ENCODE results near the gene PCAT6.
"Not testable (repeated sequence)": the region's sequence is repeated elsewhere in the genome, so short reads cannot be mapped to it uniquely, and the experiment has no call there.

The PCAT6 gene

DNA sequence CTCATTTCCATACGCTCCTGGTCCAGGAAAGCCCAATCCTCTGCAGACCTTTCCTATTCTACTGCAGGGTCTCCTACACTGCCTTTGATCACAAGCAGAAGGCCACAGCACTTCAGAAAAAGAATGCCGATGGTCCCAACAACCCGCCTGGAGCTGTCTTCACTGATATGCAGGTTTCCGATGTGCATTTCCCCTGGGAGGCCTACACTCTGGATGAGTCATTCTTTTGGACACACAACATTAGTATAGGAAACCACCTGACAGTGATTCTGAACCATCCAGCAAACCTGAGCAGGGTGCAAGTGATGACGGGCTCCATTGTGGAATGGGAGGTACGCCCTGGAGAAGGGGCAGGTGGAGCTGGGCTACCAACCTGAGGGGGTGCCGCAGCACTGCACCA is 15.0 kb downstream of the PCAT6 start:
- Histone ChIP-seq H3K4me1 (ENCODE audit: control insufficient read depth in 2 of 2, insufficient read depth in 1 of 2, low read depth in 1 of 2, low read length in 2 of 2) (no peaks in the 10 kb centered on the region), H4K8ac (ENCODE audit: low read depth, low read length) (no peak overlapping the region), H3K18ac (ENCODE audit: low read length) (peak overlapping the region; percentile 23), H4K91ac (ENCODE audit: low read depth, low read length, poor library complexity) (no peak overlapping the region), H3K4me3 (ENCODE audit: low read length in 2 of 2) (no peak overlapping the region), H3K27ac (replicated peaks; ENCODE audit: low read length) (no peak overlapping the region), H2BK120ac (ENCODE audit: low read depth, low read length) (no peak overlapping the region), H3K23ac (ENCODE audit: low read depth, low read length, poor library complexity) (no peak overlapping the region), H3K9ac (ENCODE audit: low read depth, low read length, poor library complexity) (no peak overlapping the region), H2BK12ac (ENCODE audit: low read length) (no peak overlapping the region), H3K36me3 (replicated peaks in 1 of 2; ENCODE audit: control insufficient read depth in 2 of 2, insufficient read depth in 2 of 2, low read length in 2 of 2) (no peaks in the 10 kb centered on the region), H3K4me2 (ENCODE audit: insufficient read depth, low read length, poor library complexity, severe bottlenecking) (no peak overlapping the region), H3K27me3 (ENCODE audit: control insufficient read depth in 3 of 3, insufficient read depth in 3 of 3, low read depth in 1 of 3, low read length in 3 of 3) (peaks cover 0 to 17% (median 0%) of the 10 kb centered on the region in 3 experiments), H3K9me3 (replicated peaks in 1 of 2; ENCODE audit: control insufficient read depth in 2 of 2, insufficient read depth in 1 of 2, low read depth in 1 of 2, low read length in 2 of 2) (no peaks in the 10 kb centered on the region), H2BK15ac (ENCODE audit: low read length) (no peak overlapping the region), H2BK5ac (ENCODE audit: low read length) (no peak overlapping the region), H3K79me1 (ENCODE audit: low read depth, low read length) (no peaks in the 10 kb centered on the region), H3K14ac (ENCODE audit: low read length) (no peak overlapping the region), H3K4ac (ENCODE audit: low read length) (no peak overlapping the region), H2AFZ (ENCODE audit: low read length) (no peak overlapping the region), H2AK5ac (ENCODE audit: low read depth, low read length) (no peak overlapping the region)
- no peak for DNase-seq (ENCODE audit: low spot score)
- WGBS, 2 donors (ENCODE audit: extremely low coverage in 2 of 2, insufficient read length in 2 of 2, insufficient replicate concordance in 1 of 2), result no CpG with 5 or more reads among the region's 7 CpGs

GRCh38 chr1:202829223-202829622 is 18.5 kb downstream of the PCAT6 start:
- H4K91ac ChIP-seq (ENCODE audit: low read depth, low read length, poor library complexity); H3K14ac ChIP-seq (ENCODE audit: low read length); H3K27ac ChIP-seq (replicated peaks; ENCODE audit: low read length); H3K9me3 ChIP-seq (replicated peaks in 1 of 2; ENCODE audit: control insufficient read depth in 2 of 2, insufficient read depth in 1 of 2, low read depth in 1 of 2, low read length in 2 of 2); H3K18ac ChIP-seq (ENCODE audit: low read length); H2BK15ac ChIP-seq (ENCODE audit: low read length); H3K4me2 ChIP-seq (ENCODE audit: insufficient read depth, low read length, poor library complexity, severe bottlenecking); H3K4me1 ChIP-seq (ENCODE audit: control insufficient read depth in 2 of 2, insufficient read depth in 1 of 2, low read depth in 1 of 2, low read length in 2 of 2); H2AFZ ChIP-seq (ENCODE audit: low read length); H3K36me3 ChIP-seq (replicated peaks in 1 of 2; ENCODE audit: control insufficient read depth in 2 of 2, insufficient read depth in 2 of 2, low read length in 2 of 2); H2AK5ac ChIP-seq (ENCODE audit: low read depth, low read length); H2BK12ac ChIP-seq (ENCODE audit: low read length); H3K4ac ChIP-seq (ENCODE audit: low read length); H3K23ac ChIP-seq (ENCODE audit: low read depth, low read length, poor library complexity); H3K9ac ChIP-seq (ENCODE audit: low read depth, low read length, poor library complexity); H3K4me3 ChIP-seq (ENCODE audit: low read length in 2 of 2); DNase-seq (ENCODE audit: low spot score); H2BK120ac ChIP-seq (ENCODE audit: low read depth, low read length); H3K79me1 ChIP-seq (ENCODE audit: low read depth, low read length); H2BK5ac ChIP-seq (ENCODE audit: low read length); H4K8ac ChIP-seq (ENCODE audit: low read depth, low read length): not testable (repeated sequence)
- H3K27me3 ChIP-seq (ENCODE audit: control insufficient read depth in 3 of 3, insufficient read depth in 3 of 3, low read depth in 1 of 3, low read length in 3 of 3), result peaks cover 0 to 28% (median 0%) of the 10 kb centered on the region in 3 experiments
- WGBS, 2 donors (ENCODE audit: extremely low coverage in 2 of 2, insufficient read length in 2 of 2, insufficient replicate concordance in 1 of 2), result no CpG with 5 or more reads among the region's 9 CpGs

GRCh38 chr1:202831906-202832305 is 21.2 kb downstream of the PCAT6 start:
- H2AK5ac ChIP-seq (ENCODE audit: low read depth, low read length), result no peak overlapping the region
- no peak overlapping the region for H2BK15ac ChIP-seq (ENCODE audit: low read length)
- no peaks in the 10 kb centered on the region for H3K79me1 ChIP-seq (ENCODE audit: low read depth, low read length)
- H3K9ac ChIP-seq (ENCODE audit: low read depth, low read length, poor library complexity), result no peak overlapping the region
- H3K14ac ChIP-seq (ENCODE audit: low read length), result no peak overlapping the region
- H3K4me2 ChIP-seq (ENCODE audit: insufficient read depth, low read length, poor library complexity, severe bottlenecking), result no peak overlapping the region
- no peak overlapping the region for H3K4ac ChIP-seq (ENCODE audit: low read length)
- no peak for DNase-seq (ENCODE audit: low spot score)
- H4K91ac ChIP-seq (ENCODE audit: low read depth, low read length, poor library complexity), result no peak overlapping the region
- H3K18ac ChIP-seq (ENCODE audit: low read length), result no peak overlapping the region
- no peak overlapping the region for H2AFZ ChIP-seq (ENCODE audit: low read length)
- peaks cover 0 to 4% of the 10 kb centered on the region in 2 donors for H3K4me1 ChIP-seq (ENCODE audit: control insufficient read depth in 2 of 2, insufficient read depth in 1 of 2, low read depth in 1 of 2, low read length in 2 of 2)
- H3K36me3 ChIP-seq (replicated peaks in 1 of 2; ENCODE audit: control insufficient read depth in 2 of 2, insufficient read depth in 2 of 2, low read length in 2 of 2), result no peaks in the 10 kb centered on the region
- no peak overlapping the region for H3K4me3 ChIP-seq (ENCODE audit: low read length in 2 of 2)
- no peaks in the 10 kb centered on the region for H3K9me3 ChIP-seq (replicated peaks in 1 of 2; ENCODE audit: control insufficient read depth in 2 of 2, insufficient read depth in 1 of 2, low read depth in 1 of 2, low read length in 2 of 2)
- no peak overlapping the region for H2BK12ac ChIP-seq (ENCODE audit: low read length)
- H3K27ac ChIP-seq (replicated peaks; ENCODE audit: low read length), result no peak overlapping the region
- H4K8ac ChIP-seq (ENCODE audit: low read depth, low read length), result no peak overlapping the region
- H3K23ac ChIP-seq (ENCODE audit: low read depth, low read length, poor library complexity), result no peak overlapping the region
- no peak overlapping the region for H2BK5ac ChIP-seq (ENCODE audit: low read length)
- no peak overlapping the region for H2BK120ac ChIP-seq (ENCODE audit: low read depth, low read length)
- WGBS, 2 donors (ENCODE audit: extremely low coverage in 2 of 2, insufficient read length in 2 of 2, insufficient replicate concordance in 1 of 2), result no CpG with 5 or more reads among the region's 3 CpGs
- H3K27me3 ChIP-seq (ENCODE audit: control insufficient read depth in 3 of 3, insufficient read depth in 3 of 3, low read depth in 1 of 3, low read length in 3 of 3), result peaks cover 0 to 34% (median 0%) of the 10 kb centered on the region in 3 experiments

GRCh38 chr1:202834771-202835547 is 24.2 kb downstream of the PCAT6 start:
- H3K23ac ChIP-seq (ENCODE audit: low read depth, low read length, poor library complexity), result peak overlapping the region; percentile 90
- no peak overlapping the region for H3K4me3 ChIP-seq (ENCODE audit: low read length in 2 of 2)
- H4K8ac ChIP-seq (ENCODE audit: low read depth, low read length), result no peak overlapping the region
- no peak overlapping the region for H3K9ac ChIP-seq (ENCODE audit: low read depth, low read length, poor library complexity)
- H4K91ac ChIP-seq (ENCODE audit: low read depth, low read length, poor library complexity), result no peak overlapping the region
- no peak overlapping the region for H3K14ac ChIP-seq (ENCODE audit: low read length)
- H2AFZ ChIP-seq (ENCODE audit: low read length), result no peak overlapping the region
- no peak overlapping the region for H2BK120ac ChIP-seq (ENCODE audit: low read depth, low read length)
- no peak overlapping the region for H3K4ac ChIP-seq (ENCODE audit: low read length)
- H2AK5ac ChIP-seq (ENCODE audit: low read depth, low read length), result peak overlapping the region; percentile 85
- DNase-seq (ENCODE audit: low spot score), result no peak
- H3K18ac ChIP-seq (ENCODE audit: low read length), result peak overlapping the region; percentile 61
- no peaks in the 10 kb centered on the region for H3K9me3 ChIP-seq (replicated peaks in 1 of 2; ENCODE audit: control insufficient read depth in 2 of 2, insufficient read depth in 1 of 2, low read depth in 1 of 2, low read length in 2 of 2)
- no peak overlapping the region for H3K27ac ChIP-seq (replicated peaks; ENCODE audit: low read length)
- no CpG with 5 or more reads among the region's 10 CpGs for WGBS, 2 donors (ENCODE audit: extremely low coverage in 2 of 2, insufficient read length in 2 of 2, insufficient replicate concordance in 1 of 2)
- H3K79me1 ChIP-seq (ENCODE audit: low read depth, low read length), result peaks cover 2% of the 10 kb centered on the region
- peak overlapping the region; percentile 14 for H2BK15ac ChIP-seq (ENCODE audit: low read length)
- H2BK12ac ChIP-seq (ENCODE audit: low read length), result no peak overlapping the region
- no peaks in the 10 kb centered on the region for H3K36me3 ChIP-seq (replicated peaks in 1 of 2; ENCODE audit: control insufficient read depth in 2 of 2, insufficient read depth in 2 of 2, low read length in 2 of 2)
- peak overlapping the region; percentile 84 for H2BK5ac ChIP-seq (ENCODE audit: low read length)
- H3K27me3 ChIP-seq (ENCODE audit: control insufficient read depth in 3 of 3, insufficient read depth in 3 of 3, low read depth in 1 of 3, low read length in 3 of 3), result peaks cover 0 to 34% (median 0%) of the 10 kb centered on the region in 3 experiments
- H3K4me1 ChIP-seq (ENCODE audit: control insufficient read depth in 2 of 2, insufficient read depth in 1 of 2, low read depth in 1 of 2, low read length in 2 of 2), result peaks cover 0 to 4% of the 10 kb centered on the region in 2 donors
- H3K4me2 ChIP-seq (ENCODE audit: insufficient read depth, low read length, poor library complexity, severe bottlenecking), result no peak overlapping the region

All from neuronal stem cell (in vitro differentiated cells).